AG04449 (cell line): Measurements from ENCODE around the gene COL9A3.

ENCODE experiments used
- CTCF ChIA-PET: fragments of 350-600 bp; formaldehyde crosslinking; extraction: SDS; loops from one replicate; lab custom pipeline; 2021; ENCODE audit warnings: antibody characterized with exemption; lab: Yijun Ruan, JAX
- POLR2A ChIA-PET: fragments of 400-600, 350-600 bp; formaldehyde crosslinking; extraction: SDS; loops from one replicate; lab custom pipeline; 2020; ENCODE audit warnings: antibody characterized with exemption, inconsistent platforms; lab: Yijun Ruan, JAX
- DNase-seq: peaks from one replicate; pipeline ENCODE4 v3.0.0-alpha.2; 2010; ENCODE audit warnings: low read depth, low spot score
- H3K4me3 ChIP-seq: 2 replicates; pipeline ENCODE4 v1.5.1; 2011; ENCODE audit warnings: low read depth, mild to moderate bottlenecking, control low read depth, low read length
- CTCF ChIP-seq: IDR thresholded peaks from one replicate; pipeline ENCODE4 v1.5.1; 2011; ENCODE audit warnings: mild to moderate bottlenecking, moderate library complexity, low read length, control low read depth, inconsistent platforms; ENCODE audit not compliant: insufficient read depth; ENCODE audit errors: missing control alignments

Gene COL9A3

GRCh38 chr20:62834967-62835730 is 18.3 kb downstream of the COL9A3 start:
- no peak overlapping the region for H3K4me3 ChIP-seq
- DNase-seq, result no peak
- ChIA-PET CTCF (interaction anchor here (1.3 to 1.5 kb wide), 4 partner anchors 10 to 166 kb away, joined by 3 to 4 read pairs (median 4); no protein-coding TSS in a partner anchor), POLR2A (no interaction called here)
- no peak for TF ChIP-seq CTCF

- POLR2A ChIA-PET, result no interaction called here
- CTCF ChIA-PET, result interaction anchor here (0.7 to 1.5 kb wide), 4 partner anchors 11 to 167 kb away, joined by 3 to 4 read pairs (median 4); no protein-coding TSS in a partner anchor
- no peak for DNase-seq
- no peak overlapping the region for H3K4me3 ChIP-seq
- TF ChIP-seq CTCF, result no peak
Measured at GRCh38 chr20:62835931-62836861, 19.3 kb downstream of the COL9A3 start.

- no peak for TF ChIP-seq CTCF
- no peak overlapping the region for H3K4me3 ChIP-seq
- CTCF ChIA-PET, result interaction anchor here (0.7 kb wide), 1 partner anchor 29 kb away, joined by 4 read pairs; no protein-coding TSS in a partner anchor
- POLR2A ChIA-PET, result no interaction called here
- DNase-seq, result no peak
Measured at GRCh38 chr20:62836967-62837490, 20.2 kb downstream of the COL9A3 start.

- no peak overlapping the region for H3K4me3 ChIP-seq
- POLR2A ChIA-PET, result no interaction called here
- CTCF ChIA-PET, result no interaction called here
- no peak for TF ChIP-seq CTCF
- DNase-seq, result no peak
Measured at GRCh38 chr20:62837790-62838127, 20.9 kb downstream of the COL9A3 start.

- CTCF ChIA-PET, result interaction anchor here (1.0 kb wide), 1 partner anchor 30 kb away, joined by 4 read pairs; no protein-coding TSS in a partner anchor
- no peak for DNase-seq
- no peak overlapping the region for H3K4me3 ChIP-seq
- POLR2A ChIA-PET, result no interaction called here
- no peak for TF ChIP-seq CTCF
Measured at GRCh38 chr20:62838128-62838891, 21.5 kb downstream of the COL9A3 start.
